Measurements from ENCODE around the gene MYCL.
"Not testable (repeated sequence)": the region's sequence is repeated elsewhere in the genome, so short reads cannot be mapped to it uniquely, and the experiment has no call there.

The MYCL gene

GRCh38 chr1:39917825-39918224, 16.1 kb upstream of the MYCL start:
- DNase-seq: no peak

DNA sequence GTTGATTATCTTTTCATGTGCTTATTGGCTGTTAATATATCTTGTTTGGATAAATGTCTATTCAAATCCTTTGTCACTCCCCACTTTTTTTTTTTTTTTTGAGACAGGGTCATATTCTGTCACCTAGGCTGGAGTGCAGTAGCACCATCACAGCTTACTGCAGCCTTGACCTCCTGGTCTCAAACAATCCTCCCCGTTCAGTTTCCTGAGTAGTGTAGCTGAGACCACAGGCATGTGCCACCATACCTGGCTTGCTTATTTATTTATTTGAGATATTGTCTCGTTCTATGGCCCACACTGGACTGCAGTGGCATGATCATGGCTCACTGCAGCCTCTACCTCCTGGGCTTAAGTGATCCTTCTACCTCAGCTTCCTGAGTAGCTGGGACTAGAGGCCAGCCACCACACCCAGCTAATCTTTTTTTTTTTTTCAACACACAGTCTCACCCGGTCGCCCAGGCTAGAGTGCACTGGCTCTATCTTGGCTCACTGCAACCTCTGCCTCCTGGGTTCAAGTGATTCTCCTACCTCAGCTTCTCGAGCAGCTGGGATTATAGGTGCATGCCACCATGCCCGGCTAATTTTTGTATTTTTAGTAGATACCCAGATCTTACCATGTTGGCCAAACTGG, 13.9 kb upstream of the MYCL start:
- DNase-seq: no peak

DNA sequence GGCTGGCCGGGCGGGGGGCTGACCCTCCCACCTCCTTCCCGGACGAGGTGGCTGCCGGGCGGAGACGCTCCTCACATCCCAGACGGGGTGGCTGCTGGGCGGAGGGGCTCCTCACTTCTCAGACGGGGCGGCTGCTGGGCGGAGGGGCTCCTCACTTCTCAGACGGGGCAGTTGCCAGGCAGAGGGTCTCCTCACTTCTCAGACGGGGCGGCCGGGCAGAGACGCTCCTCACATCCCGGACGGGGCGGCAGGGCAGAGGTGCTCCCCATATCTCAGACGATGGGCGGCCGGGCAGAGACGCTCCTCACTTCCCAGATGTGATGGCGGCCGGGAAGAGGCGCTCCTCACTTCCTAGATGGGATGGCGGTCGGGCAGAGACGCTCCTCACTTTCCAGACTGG, 11.4 kb upstream of the MYCL start:
- DNase-seq: not testable (repeated sequence)

DNA sequence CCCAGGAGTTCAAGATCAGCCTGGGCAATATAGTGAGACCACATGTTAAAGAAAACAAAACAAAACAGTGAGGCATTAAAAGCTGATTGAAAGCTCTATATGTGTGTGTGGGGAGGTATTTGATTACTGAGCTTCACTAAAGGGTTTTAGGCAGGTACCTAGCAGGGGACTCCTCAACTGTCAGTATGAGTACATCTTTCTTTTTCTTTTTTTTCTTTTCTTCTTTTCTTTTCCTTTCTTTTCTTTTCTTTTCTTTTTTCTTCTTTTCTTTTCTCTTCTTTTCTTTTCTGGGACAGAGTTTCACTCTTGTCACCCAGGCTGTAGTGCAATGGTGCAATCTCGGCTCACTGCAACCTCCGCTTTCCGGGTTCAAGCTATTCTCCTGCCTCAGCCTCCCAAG, 8.5 kb upstream of the MYCL start:
- DNase-seq: no peak

DNA sequence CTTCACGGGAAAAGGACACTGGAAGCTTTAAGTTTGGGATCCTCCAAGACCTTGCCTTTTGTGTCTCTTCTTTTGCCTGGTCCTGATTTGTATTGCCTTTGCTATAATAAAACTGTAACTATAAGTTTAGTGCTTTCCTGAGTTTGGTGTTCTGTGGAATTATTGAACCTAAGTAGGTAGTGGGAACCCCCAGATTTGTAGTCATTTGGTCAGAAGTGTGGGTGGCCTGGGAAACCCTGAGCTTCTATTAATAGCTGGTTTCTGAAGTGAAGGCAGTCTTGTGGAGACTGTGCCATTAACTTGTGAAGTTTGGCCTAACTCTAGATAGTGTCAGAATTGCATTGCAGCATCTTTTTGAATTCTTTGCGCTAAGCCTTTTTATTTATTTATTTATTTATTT, 6.8 kb upstream of the MYCL start:
- DNase-seq: no peak

- DNase-seq: no peak
These were observed 6.1 kb upstream of the MYCL start for GRCh38 chr1:39907528-39908453.

- no peak for DNase-seq
These were observed 3.5 kb upstream of the MYCL start for GRCh38 chr1:39905172-39905571.

DNA sequence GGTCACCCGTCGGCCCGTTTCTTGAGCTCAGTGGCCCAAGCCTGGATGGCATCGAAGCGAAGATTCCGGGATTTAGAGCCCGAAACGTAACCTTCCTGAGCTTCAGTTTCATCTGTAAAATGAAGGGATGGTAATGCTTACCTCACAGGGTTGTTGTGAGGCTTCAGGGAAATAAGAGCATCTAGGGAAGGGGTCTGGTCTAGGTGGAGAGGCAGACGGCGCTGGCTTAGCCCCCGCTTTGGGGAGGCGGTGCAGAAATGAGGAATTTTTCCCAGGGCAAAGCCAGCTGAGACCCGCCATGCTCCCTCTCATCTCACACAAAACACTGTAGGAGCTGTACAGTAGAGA, 717 bp upstream of the MYCL start:
- no peak for DNase-seq

GRCh38 chr1:39901464-39901713, 328 bp downstream of the MYCL start:
- DNase-seq: peak; percentile 8

GRCh38 chr1:39900662-39901463, 854 bp downstream of the MYCL start:
- peak; percentile 22 for DNase-seq

DNA sequence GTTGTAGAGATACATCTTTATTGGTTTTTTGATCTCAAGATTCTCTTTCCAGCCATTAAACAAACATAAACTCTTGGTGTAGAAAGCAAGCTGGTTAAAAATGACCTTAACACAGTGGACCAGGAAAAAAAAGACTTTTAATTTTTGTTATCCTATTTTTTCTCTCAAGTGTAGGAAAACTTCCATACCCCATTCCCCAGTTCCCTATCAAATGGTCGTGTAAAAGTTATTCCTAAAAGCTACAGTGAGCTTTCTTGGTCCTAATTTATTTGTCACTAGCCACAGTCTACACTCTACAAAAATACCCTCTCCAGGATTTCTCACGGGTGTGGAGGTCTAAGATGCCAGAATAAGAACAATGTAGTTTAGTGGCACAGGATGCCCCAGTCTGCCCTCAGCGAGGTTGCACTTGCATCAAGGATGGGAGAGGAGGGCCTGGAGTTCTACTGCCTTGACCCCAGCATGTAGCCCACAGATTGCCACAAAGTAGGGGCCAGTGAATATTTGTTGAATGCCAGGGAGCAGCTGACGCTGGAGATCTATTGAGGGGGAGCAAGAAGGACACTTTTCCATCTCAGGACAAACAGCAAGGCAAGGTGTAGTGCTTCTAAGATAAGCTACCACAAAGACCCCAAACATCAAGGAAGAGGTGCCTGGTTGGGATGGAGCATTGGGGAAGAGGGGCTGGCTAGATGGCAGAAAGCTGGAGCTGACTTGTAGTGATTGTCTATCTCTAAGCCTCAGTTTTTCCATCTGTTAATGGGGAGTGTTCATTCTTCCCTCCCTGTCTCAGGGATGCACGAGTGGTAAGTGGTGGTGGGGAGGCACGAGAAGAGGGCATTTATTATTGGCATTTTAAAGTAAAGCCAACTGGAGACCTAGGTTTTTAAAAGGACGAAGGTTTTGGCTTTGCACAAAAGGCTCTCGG, 1.8 kb downstream of the MYCL start:
- no peak for DNase-seq

DNA sequence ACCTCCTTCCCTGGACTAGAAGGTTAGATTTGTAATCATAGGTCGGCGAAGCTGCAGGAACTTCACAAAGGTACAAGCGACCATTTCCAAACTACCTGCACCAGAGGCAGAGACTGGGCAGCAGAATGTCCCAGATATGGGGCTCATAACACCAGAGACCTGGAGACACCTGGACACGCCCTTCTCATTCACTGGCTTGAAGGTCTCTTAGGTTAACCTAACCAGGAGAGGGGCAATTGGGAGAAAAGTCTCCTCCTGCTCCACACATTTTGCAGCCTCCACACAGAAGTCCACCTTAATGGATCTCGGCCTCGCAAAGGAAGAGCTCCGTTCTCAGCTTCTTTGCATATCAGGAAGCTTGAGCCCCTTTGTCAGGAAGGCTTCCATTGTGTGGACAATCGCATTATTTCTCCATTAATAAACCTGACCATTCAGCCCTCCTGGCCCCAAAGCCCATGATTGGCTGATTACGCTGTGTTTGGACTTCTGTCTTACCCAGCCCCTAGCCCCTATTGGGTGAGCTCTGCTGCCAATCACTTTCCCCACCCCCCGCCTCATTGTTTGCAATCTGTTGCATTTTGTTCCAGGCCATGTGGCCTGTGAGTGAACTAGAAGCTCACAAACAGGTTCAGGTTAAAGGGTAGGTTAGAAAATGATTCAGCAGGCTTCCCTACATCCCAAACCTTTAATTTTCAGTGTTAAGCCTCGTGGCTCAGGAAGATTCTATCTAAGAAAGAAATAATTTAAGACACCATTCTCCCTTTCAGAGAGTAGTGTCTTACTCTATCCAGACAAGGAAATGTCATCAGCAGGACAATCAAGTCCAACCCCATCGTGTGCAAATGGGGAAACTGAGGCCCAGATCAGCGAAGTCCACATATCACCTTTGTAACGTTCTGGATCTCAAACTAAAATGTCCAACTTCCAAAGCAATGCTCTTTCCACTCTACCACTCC, 2.8 kb downstream of the MYCL start:
- peak; percentile 73 for DNase-seq

DNA sequence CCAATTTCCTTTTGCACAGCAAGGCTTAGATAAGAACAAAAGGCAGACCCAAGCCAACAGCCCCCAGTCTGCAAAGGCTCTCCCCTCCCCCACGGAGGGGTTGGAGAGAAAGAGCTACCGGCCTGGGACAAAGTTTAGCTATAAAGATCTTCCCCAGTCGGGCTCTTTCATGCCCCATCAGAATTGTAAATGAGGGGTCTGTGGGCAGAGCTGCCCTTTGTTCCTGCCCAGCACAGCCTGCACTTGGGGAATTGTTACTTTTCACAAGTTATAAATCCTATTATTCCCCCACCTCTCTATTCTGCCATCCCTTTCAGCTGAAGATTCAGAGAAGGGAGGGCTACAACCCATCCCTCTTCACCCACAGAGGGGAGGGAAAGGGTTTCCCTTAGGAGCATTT, 3.5 kb downstream of the MYCL start:
- DNase-seq: no peak

GRCh38 chr1:39896909-39897685, 4.6 kb downstream of the MYCL start:
- peak; percentile 65 for DNase-seq

DNA sequence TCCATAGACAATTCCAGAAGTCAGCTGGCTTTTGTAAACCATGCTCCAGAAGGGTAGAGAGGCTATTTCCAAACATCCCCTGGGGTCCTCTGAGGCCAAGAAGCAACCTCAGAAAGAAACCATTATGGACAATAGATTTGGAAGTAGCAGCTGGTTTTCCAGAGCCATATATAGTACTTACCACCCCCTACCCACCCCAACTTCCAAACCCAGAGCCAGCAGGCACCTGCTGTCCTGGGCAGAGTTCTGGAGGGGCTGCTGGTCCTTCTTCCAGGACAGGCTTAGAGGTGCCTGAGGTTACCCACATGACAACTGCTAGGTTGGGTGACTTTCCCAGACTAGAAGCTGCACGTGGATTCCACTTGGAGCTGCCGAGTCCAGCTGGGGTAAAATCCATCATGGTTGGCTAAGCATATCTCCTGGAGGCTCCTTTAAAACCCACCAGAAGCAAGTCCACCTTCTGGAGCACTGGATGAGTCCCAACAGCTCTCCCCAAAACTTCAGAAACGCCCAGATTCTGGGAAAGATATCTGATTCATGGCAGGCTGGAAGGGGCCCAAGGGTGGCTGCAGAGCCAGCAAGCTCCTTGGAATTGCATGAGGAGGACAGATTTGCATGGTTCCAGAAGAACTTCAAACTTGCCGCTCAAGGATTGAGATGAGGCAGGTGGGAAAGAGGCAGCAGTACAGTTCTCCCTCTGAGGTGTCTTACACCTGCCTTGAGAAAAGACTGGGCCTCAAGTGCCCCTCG, 5.8 kb downstream of the MYCL start:
- DNase-seq: no peak

DNA sequence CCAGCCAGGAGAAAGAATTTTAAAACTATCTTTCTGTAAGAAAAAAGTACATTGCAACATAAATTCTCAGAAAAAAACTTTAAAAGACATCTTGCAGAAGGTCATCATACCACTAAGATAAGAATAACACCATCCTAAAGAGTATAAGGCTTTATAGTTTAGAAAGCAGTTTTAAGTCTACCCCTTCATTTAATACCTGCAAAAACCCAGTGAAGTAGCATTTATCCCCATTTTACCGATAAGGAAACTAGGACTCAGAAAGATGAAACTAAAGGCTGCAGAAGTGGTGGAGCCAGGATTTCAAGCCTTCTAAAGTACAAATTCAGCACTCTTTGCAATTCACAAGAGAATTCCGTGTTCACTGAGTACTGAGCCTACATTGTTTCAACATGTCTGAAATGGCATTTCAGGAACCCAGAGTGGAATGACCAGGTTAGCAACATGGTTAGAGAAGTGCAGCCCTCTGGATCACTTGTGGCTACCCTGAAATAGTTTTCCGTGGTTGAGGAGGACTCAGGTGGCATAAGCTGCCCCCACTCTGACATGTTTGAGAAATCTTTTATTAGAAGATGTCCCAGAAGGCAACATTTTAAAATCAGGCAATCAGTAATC, 6.7 kb downstream of the MYCL start:
- DNase-seq: no peak

- peak; percentile 86 for DNase-seq
These were observed 8.8 kb downstream of the MYCL start for GRCh38 chr1:39892601-39893595.

DNA sequence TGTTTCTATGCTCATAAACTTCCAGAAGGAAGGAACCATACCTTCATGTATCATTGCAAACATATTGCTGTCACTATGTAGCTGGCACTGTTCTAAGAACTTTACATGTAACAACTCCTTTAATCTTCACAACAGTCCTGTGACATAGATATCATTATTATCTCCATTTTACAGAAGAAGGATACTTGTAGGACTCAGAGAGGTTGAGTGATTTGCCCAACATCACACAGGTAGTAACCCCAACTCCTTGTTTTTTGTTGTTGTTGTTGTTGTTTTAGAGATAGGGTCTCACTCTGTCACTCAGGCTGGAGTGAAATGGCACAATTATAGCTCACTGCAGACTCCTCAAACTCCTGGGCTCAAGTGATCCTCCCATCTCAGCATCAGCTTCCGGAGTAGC, 10.8 kb downstream of the MYCL start:
- DNase-seq: no peak
